Lower lobe of right lung (tissue), 2 donors: Measurements from ENCODE around the gene SERINC5. TPM values are rescaled to one million over a fixed set of nuclear protein-coding genes. Genes with fewer than 3 reads are reported as not detected.

Experiments used
- ATAC-seq, 2 donors: fragments of 200-7000 bp; cut with Tn5 transposase; one replicate each; pipeline ENCODE4 v1.9.1; 2020 to 2022; ENCODE audit warnings: mild to moderate bottlenecking in 2 of 2, moderate library complexity in 2 of 2
- DNase-seq: peaks from one replicate; pipeline ENCODE4 v3.0.0-alpha.2; 2020
- H3K27ac ChIP-seq: fragments of 200-600 bp; one replicate; pipeline ENCODE4 v1.8.0; 2022
- H3K27me3 ChIP-seq: fragments of 200-600 bp; one replicate; pipeline ENCODE4 v1.8.0; 2022; ENCODE audit warnings: low read depth
- H3K36me3 ChIP-seq: fragments of 200-600 bp; one replicate; pipeline ENCODE4 v1.8.0; 2022; ENCODE audit warnings: mild to moderate bottlenecking
- H3K4me1 ChIP-seq: fragments of 200-600 bp; one replicate; pipeline ENCODE4 v1.8.0; 2022
- H3K4me3 ChIP-seq: fragments of 200-600 bp; one replicate; pipeline ENCODE4 v1.8.0; 2022; ENCODE audit warnings: mild to moderate bottlenecking
- H3K9me3 ChIP-seq: fragments of 200-600 bp; one replicate; pipeline ENCODE4 v1.8.0; 2022
- CTCF ChIP-seq: fragments of 200-600 bp; IDR thresholded peaks from one replicate; pipeline ENCODE4 v1.8.0; 2022; ENCODE audit warnings: antibody characterized with exemption, mild to moderate bottlenecking
- intact Hi-C: fragments of 100-400 bp; cut with DNase I; formaldehyde crosslinking; loops from one replicate; pipeline ENCODE4 v1.11.0; 2022
- total RNA-seq: library from RNA; stranded (reverse); fragmentation: NEBNext Ultra II Directional; extraction: Animal tissue kit (Norgen Biotek cat#: 25700); gene quantifications from one replicate; pipeline ENCODE4 v1.2.1, GENCODE V29; 2021
- donor health status: DM: no; HTN: yes; CAD: no; lungs with severe emphysema.

Gene SERINC5
- total RNA-seq, 1 donor from 2014 or later: 52.6 TPM

- H3K9me3 ChIP-seq: peaks cover 9% of the 10 kb centered on the region
- ATAC-seq (peak; percentile 91 to 96), DNase-seq (peak; percentile 55)
- TF ChIP-seq CTCF: no peak
- peak overlapping the region; percentile 54 for H3K27ac ChIP-seq
- no peaks in the 10 kb centered on the region for H3K27me3 ChIP-seq
- peaks cover 55% of the 10 kb centered on the region for H3K4me1 ChIP-seq
- intact Hi-C loops: no loop called here
- no peaks in the 10 kb centered on the region for H3K36me3 ChIP-seq
- H3K4me3 ChIP-seq: no peak overlapping the region
Observed at GRCh38 chr5:80246995-80247729, 8.7 kb downstream of the SERINC5 start.

- H3K4me1 ChIP-seq: peaks cover 45% of the 10 kb centered on the region
- H3K27me3 ChIP-seq: no peaks in the 10 kb centered on the region
Observed at GRCh38 chr5:80246001-80246758, 9.7 kb downstream of the SERINC5 start.

GRCh38 chr5:80243567-80243966 lies 12.3 kb downstream of the SERINC5 start:
- ATAC-seq (no peak), DNase-seq (no peak)
- no peak overlapping the region for H3K4me3 ChIP-seq
- intact Hi-C loops: no loop called here
- H3K4me1 ChIP-seq: peaks cover 57% of the 10 kb centered on the region
- no peak overlapping the region for H3K27ac ChIP-seq
- H3K36me3 ChIP-seq: no peaks in the 10 kb centered on the region
- peaks cover 9% of the 10 kb centered on the region for H3K9me3 ChIP-seq
- no peaks in the 10 kb centered on the region for H3K27me3 ChIP-seq
- no peak for TF ChIP-seq CTCF

More at GRCh38 chr5:80246001-80246758, 9.7 kb downstream of the SERINC5 start:
- H3K36me3 ChIP-seq: no peaks in the 10 kb centered on the region
- ATAC-seq (peak; percentile 12 to 32), DNase-seq (no peak)
- H3K27ac ChIP-seq: peak overlapping the region; percentile 54
- intact Hi-C loops: no loop called here
- peaks cover 9% of the 10 kb centered on the region for H3K9me3 ChIP-seq
- no peak overlapping the region for H3K4me3 ChIP-seq
- no peak for TF ChIP-seq CTCF

GRCh38 chr5:80242849-80243248 lies 13.0 kb downstream of the SERINC5 start:
- ATAC-seq: no peak
- Histone ChIP-seq H3K9me3 (peaks cover 9% of the 10 kb centered on the region), H3K36me3 (no peaks in the 10 kb centered on the region), H3K27ac (no peak overlapping the region), H3K4me3 (no peak overlapping the region), H3K4me1 (peaks cover 59% of the 10 kb centered on the region), H3K27me3 (no peaks in the 10 kb centered on the region)
- TF ChIP-seq CTCF: no peak
- no peak for DNase-seq
- intact Hi-C loops: no loop called here

GRCh38 chr5:80240368-80240986 lies 15.4 kb downstream of the SERINC5 start:
- H3K36me3 ChIP-seq: no peaks in the 10 kb centered on the region
- H3K4me1 ChIP-seq: peaks cover 35% of the 10 kb centered on the region
- no peak overlapping the region for H3K4me3 ChIP-seq
- no peak for TF ChIP-seq CTCF
- no peak for ATAC-seq
- peaks cover 9% of the 10 kb centered on the region for H3K9me3 ChIP-seq
- no peaks in the 10 kb centered on the region for H3K27me3 ChIP-seq
- no peak for DNase-seq
- intact Hi-C loops: no loop called here
- no peak overlapping the region for H3K27ac ChIP-seq
